ENCODE measurements around the gene TPRN. TPM values are rescaled to one million over a fixed set of nuclear protein-coding genes. Genes with fewer than 3 reads are reported as not detected.

The TPRN gene
- total and polyA plus RNA-seq, 9 of the 15 experiments (the other 6 are each of a cell fraction or from before 2014, with no cell fraction given) = 0.31 to 31.9 (median 4.4) TPM

GRCh38 chr9:137218754-137219271, 18.3 kb upstream of the TPRN start (continued):
- TF ChIP-seq POLR3G (IDR thresholded peaks at IDR 0.05; ENCODE audit: extremely low read depth, insufficient read length, insufficient replicate concordance) (no peak), KLF1 (tag; IDR thresholded peaks at IDR 0.05) (peak; percentile 91; the same call in 1 of the 2 replicates), SMARCB1 (IDR thresholded peaks at IDR 0.05; ENCODE audit: insufficient read length, low read depth) (no peak), CREM (IDR thresholded peaks at IDR 0.05; ENCODE audit: low read depth) (peak; percentile 79), NFE2 (IDR thresholded peaks at IDR 0.05; ENCODE audit: low read depth) (peak; percentile 77), CHAMP1 (IDR thresholded peaks at IDR 0.05) (no peak), ZNF511 (CRISPR knock-in tag; IDR thresholded peaks at IDR 0.05) (no peak), MAZ (CRISPR knock-in tag; conservative IDR thresholded peaks at IDR 0.05 in 1 of 2, IDR thresholded peaks at IDR 0.05 in 1 of 2) (peak; percentile 73 to 76), HIVEP1 (CRISPR knock-in tag; IDR thresholded peaks at IDR 0.05) (0 out of 2 replicates have a peak, but pooled peaks have one; percentile 73), NR2F6 (CRISPR knock-in tag; IDR thresholded peaks at IDR 0.05) (no peak), SMAD2 (IDR thresholded peaks at IDR 0.05; ENCODE audit: low read depth, low read length) (no peak), HCFC1 (IDR thresholded peaks at IDR 0.05; ENCODE audit: low read depth, low read length) (peak; percentile 37; the same call in 1 of the 2 replicates), SRSF9 (IDR thresholded peaks at IDR 0.05; ENCODE audit: borderline replicate concordance, low read depth, low read length) (no peak), MAX (CRISPR knock-in tag; IDR thresholded peaks at IDR 0.05) (peak; percentile 58), ZNF277 (CRISPR knock-in tag; IDR thresholded peaks at IDR 0.05; ENCODE audit: borderline replicate concordance) (no peak), EP400 (IDR thresholded peaks at IDR 0.05) (peak; percentile 49; the same call in 1 of the 2 replicates), PCBP1 (IDR thresholded peaks at IDR 0.05; ENCODE audit: low read depth, low read length, poor library complexity, severe bottlenecking) (no peak), BCOR (IDR thresholded peaks at IDR 0.05) (peak; percentile 28; the same call in 1 of the 2 replicates), IRF1 (CRISPR knock-in tag; IDR thresholded peaks at IDR 0.05; ENCODE audit: borderline replicate concordance) (no peak), HNRNPH1 (optimal IDR thresholded peaks at IDR 0.05; ENCODE audit: low read depth, low read length) (no peak), ZNF143 (CRISPR knock-in tag; IDR thresholded peaks at IDR 0.05) (no peak), PTRF (tag; IDR thresholded peaks at IDR 0.05) (no peak), SRSF7 (optimal IDR thresholded peaks at IDR 0.05; ENCODE audit: low read depth, low read length) (no peak), ERF (CRISPR knock-in tag; IDR thresholded peaks at IDR 0.05) (peak; percentile 91)
